ENCODE results near the gene PKNOX2.

Gene PKNOX2

GRCh38 chr11:125284245-125284850 is 119.8 kb downstream of the PKNOX2 start:
- ATAC-seq (replicated peaks) (no peak), DNase-seq (no peak)
- H3K9me3 Mint-ChIP-seq, result no peaks in the 10 kb centered on the region
- H3K27me3 Mint-ChIP-seq, result peaks cover 0 to 8% of the 10 kb centered on the region in 2 donors
- H3K36me3 Mint-ChIP-seq, result no peaks in the 10 kb centered on the region
- no peak overlapping the region for H3K4me3 Mint-ChIP-seq
- H3K4me1 Mint-ChIP-seq, result no peaks in the 10 kb centered on the region
- no peak overlapping the region for H3K27ac Mint-ChIP-seq

- peaks cover 0 to 8% of the 10 kb centered on the region in 2 donors for H3K27me3 Mint-ChIP-seq
- H3K4me1 Mint-ChIP-seq, result no peaks in the 10 kb centered on the region
- ATAC-seq (replicated peaks) (no peak), DNase-seq (no peak)
- H3K9me3 Mint-ChIP-seq, result no peaks in the 10 kb centered on the region
- H3K4me3 Mint-ChIP-seq, result no peak overlapping the region
- H3K27ac Mint-ChIP-seq, result no peak overlapping the region
- no peaks in the 10 kb centered on the region for H3K36me3 Mint-ChIP-seq
These were observed 121.3 kb downstream of the PKNOX2 start for GRCh38 chr11:125285844-125286243.

GRCh38 chr11:125286486-125286885 is 121.9 kb downstream of the PKNOX2 start:
- Mint-ChIP-seq H3K27me3 (peaks cover 0 to 8% of the 10 kb centered on the region in 2 donors), H3K4me1 (no peaks in the 10 kb centered on the region), H3K9me3 (no peaks in the 10 kb centered on the region), H3K4me3 (no peak overlapping the region), H3K27ac (no peak overlapping the region), H3K36me3 (no peaks in the 10 kb centered on the region)
- ATAC-seq (replicated peaks) (no peak), DNase-seq (no peak)

- Mint-ChIP-seq H3K9me3 (no peaks in the 10 kb centered on the region), H3K36me3 (no peaks in the 10 kb centered on the region), H3K4me3 (no peak overlapping the region), H3K27me3 (peaks cover 3 to 8% of the 10 kb centered on the region in 2 donors), H3K27ac (no peak overlapping the region), H3K4me1 (no peaks in the 10 kb centered on the region)
- DNase-seq (no peak), ATAC-seq (replicated peaks) (no peak)
These were observed 123.1 kb downstream of the PKNOX2 start for GRCh38 chr11:125287491-125288210.

- no peaks in the 10 kb centered on the region for H3K4me1 Mint-ChIP-seq
- H3K9me3 Mint-ChIP-seq, result no peaks in the 10 kb centered on the region
- no peak overlapping the region for H3K27ac Mint-ChIP-seq
- ATAC-seq (replicated peaks) (no peak), DNase-seq (no peak)
- H3K27me3 Mint-ChIP-seq, result peaks cover 5 to 8% of the 10 kb centered on the region in 2 donors
- no peaks in the 10 kb centered on the region for H3K36me3 Mint-ChIP-seq
- H3K4me3 Mint-ChIP-seq, result no peak overlapping the region
These were observed 125.0 kb downstream of the PKNOX2 start for GRCh38 chr11:125289419-125290098.

- DNase-seq, result no peak
These were observed 125.7 kb downstream of the PKNOX2 start for GRCh38 chr11:125290263-125290662.

GRCh38 chr11:125292100-125292499 is 127.5 kb downstream of the PKNOX2 start:
- Mint-ChIP-seq H3K4me1 (no peaks in the 10 kb centered on the region), H3K9me3 (no peaks in the 10 kb centered on the region), H3K36me3 (no peaks in the 10 kb centered on the region), H3K27me3 (peaks cover 11 to 12% of the 10 kb centered on the region in 2 donors), H3K4me3 (no peak overlapping the region), H3K27ac (no peak overlapping the region)
- ATAC-seq (replicated peaks) (no peak), DNase-seq (no peak)

More at GRCh38 chr11:125290263-125290662, 125.7 kb downstream of the PKNOX2 start:
- Mint-ChIP-seq H3K27me3 (peaks cover 5 to 8% of the 10 kb centered on the region in 2 donors), H3K9me3 (no peaks in the 10 kb centered on the region), H3K27ac (no peak overlapping the region), H3K36me3 (no peaks in the 10 kb centered on the region), H3K4me1 (no peaks in the 10 kb centered on the region), H3K4me3 (no peak overlapping the region)
- no peak for ATAC-seq (replicated peaks)

GRCh38 chr11:125293596-125293995 is 129.0 kb downstream of the PKNOX2 start:
- Mint-ChIP-seq H3K4me3 (no peak overlapping the region), H3K27ac (no peak overlapping the region), H3K36me3 (no peaks in the 10 kb centered on the region), H3K4me1 (no peaks in the 10 kb centered on the region), H3K27me3 (peaks cover 8 to 11% of the 10 kb centered on the region in 2 donors), H3K9me3 (no peaks in the 10 kb centered on the region)
- ATAC-seq (replicated peaks), result no peak
- DNase-seq, result no peak

- Mint-ChIP-seq H3K9me3 (no peaks in the 10 kb centered on the region), H3K4me1 (no peaks in the 10 kb centered on the region), H3K27me3 (peaks cover 4 to 16% of the 10 kb centered on the region in 2 donors), H3K27ac (no peak overlapping the region), H3K36me3 (no peaks in the 10 kb centered on the region), H3K4me3 (no peak overlapping the region)
- DNase-seq, result no peak
- no peak for ATAC-seq (replicated peaks)
These were observed 131.4 kb downstream of the PKNOX2 start for GRCh38 chr11:125295931-125296330.

- no peaks in the 10 kb centered on the region for H3K9me3 Mint-ChIP-seq
- DNase-seq (no peak), ATAC-seq (replicated peaks) (no peak)
- H3K27me3 Mint-ChIP-seq, result peaks cover 4 to 16% of the 10 kb centered on the region in 2 donors
- H3K4me1 Mint-ChIP-seq, result no peaks in the 10 kb centered on the region
- no peak overlapping the region for H3K4me3 Mint-ChIP-seq
- H3K36me3 Mint-ChIP-seq, result no peaks in the 10 kb centered on the region
- no peak overlapping the region for H3K27ac Mint-ChIP-seq
These were observed 132.9 kb downstream of the PKNOX2 start for GRCh38 chr11:125297346-125297915.

- no peak for DNase-seq
- Mint-ChIP-seq H3K4me3 (no peak overlapping the region), H3K36me3 (no peaks in the 10 kb centered on the region), H3K9me3 (no peaks in the 10 kb centered on the region), H3K4me1 (no peaks in the 10 kb centered on the region), H3K27me3 (peaks cover 10 to 11% of the 10 kb centered on the region in 2 donors), H3K27ac (no peak overlapping the region)
- no peak for ATAC-seq (replicated peaks)
These were observed 134.6 kb downstream of the PKNOX2 start for GRCh38 chr11:125299061-125299615.

GRCh38 chr11:125299821-125300220 is 135.3 kb downstream of the PKNOX2 start:
- H3K4me1 Mint-ChIP-seq, result no peaks in the 10 kb centered on the region
- H3K27ac Mint-ChIP-seq, result no peak overlapping the region
- H3K4me3 Mint-ChIP-seq, result no peak overlapping the region
- no peaks in the 10 kb centered on the region for H3K9me3 Mint-ChIP-seq
- H3K27me3 Mint-ChIP-seq, result peaks cover 10 to 11% of the 10 kb centered on the region in 2 donors
- no peak for ATAC-seq (replicated peaks)
- no peaks in the 10 kb centered on the region for H3K36me3 Mint-ChIP-seq
- DNase-seq, result no peak

GRCh38 chr11:125300791-125301218 is 136.3 kb downstream of the PKNOX2 start:
- Mint-ChIP-seq H3K27me3 (peaks cover 10 to 11% of the 10 kb centered on the region in 2 donors), H3K4me1 (no peaks in the 10 kb centered on the region), H3K4me3 (no peak overlapping the region), H3K9me3 (no peaks in the 10 kb centered on the region), H3K36me3 (no peaks in the 10 kb centered on the region), H3K27ac (no peak overlapping the region)
- DNase-seq, result no peak
- no peak for ATAC-seq (replicated peaks)

GRCh38 chr11:125301346-125301745 is 136.8 kb downstream of the PKNOX2 start:
- no peaks in the 10 kb centered on the region for H3K36me3 Mint-ChIP-seq
- ATAC-seq (replicated peaks), result no peak
- DNase-seq, result no peak
- H3K4me1 Mint-ChIP-seq, result no peaks in the 10 kb centered on the region
- H3K27ac Mint-ChIP-seq, result no peak overlapping the region
- H3K27me3 Mint-ChIP-seq, result peaks cover 6% of the 10 kb centered on the region in 2 donors
- H3K9me3 Mint-ChIP-seq, result no peaks in the 10 kb centered on the region
- no peak overlapping the region for H3K4me3 Mint-ChIP-seq
